ENCODE results near the gene OR52K1. TPM values are rescaled to one million over a fixed set of nuclear protein-coding genes. Genes with fewer than 3 reads are reported as not detected.

Gene OR52K1
- total RNA-seq, 2 experiments from 2014 or later: not detected

DNA sequence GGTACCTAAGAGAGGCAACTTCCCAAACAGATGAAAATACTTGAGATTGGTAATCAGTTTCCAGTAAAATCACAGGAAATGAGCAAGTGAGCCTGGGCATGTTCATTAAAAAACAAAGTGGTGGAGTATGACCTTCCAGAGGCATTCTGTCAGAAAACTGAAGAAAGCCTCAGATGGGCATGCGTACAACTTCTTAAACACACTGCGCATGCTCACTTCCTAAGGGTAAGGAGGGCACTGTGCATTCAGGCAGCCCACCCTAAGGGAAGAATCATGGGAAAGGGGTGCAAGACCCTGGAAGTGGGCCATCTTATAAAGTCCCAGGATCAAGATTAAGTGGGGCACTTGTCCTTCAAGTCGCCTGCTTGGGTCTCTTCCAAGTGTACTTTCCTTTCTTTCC lies 29.3 kb upstream of the OR52K1 start:
- no peaks in the 10 kb centered on the region for H3K9me3 ChIP-seq (ENCODE audit: control insufficient read depth in 1 of 2, insufficient read depth in 1 of 2, low read length in 2 of 2)
- ChIA-PET CTCF (no interaction called here), POLR2A (no interaction called here)
- H3K27ac Mint-ChIP-seq: no peak overlapping the region
- H3K27me3 ChIP-seq (ENCODE audit: control insufficient read depth in 1 of 2, insufficient read depth in 2 of 2, low read length in 2 of 2): peaks cover 2 to 6% of the 10 kb centered on the region in 2 experiments
- intact Hi-C loops (cut with DNase I, micrococcal nuclease): no loop called here
- no peaks in the 10 kb centered on the region for H3K36me3 ChIP-seq (ENCODE audit: insufficient read depth, low read length)
- TF ChIP-seq, protein P1, sequence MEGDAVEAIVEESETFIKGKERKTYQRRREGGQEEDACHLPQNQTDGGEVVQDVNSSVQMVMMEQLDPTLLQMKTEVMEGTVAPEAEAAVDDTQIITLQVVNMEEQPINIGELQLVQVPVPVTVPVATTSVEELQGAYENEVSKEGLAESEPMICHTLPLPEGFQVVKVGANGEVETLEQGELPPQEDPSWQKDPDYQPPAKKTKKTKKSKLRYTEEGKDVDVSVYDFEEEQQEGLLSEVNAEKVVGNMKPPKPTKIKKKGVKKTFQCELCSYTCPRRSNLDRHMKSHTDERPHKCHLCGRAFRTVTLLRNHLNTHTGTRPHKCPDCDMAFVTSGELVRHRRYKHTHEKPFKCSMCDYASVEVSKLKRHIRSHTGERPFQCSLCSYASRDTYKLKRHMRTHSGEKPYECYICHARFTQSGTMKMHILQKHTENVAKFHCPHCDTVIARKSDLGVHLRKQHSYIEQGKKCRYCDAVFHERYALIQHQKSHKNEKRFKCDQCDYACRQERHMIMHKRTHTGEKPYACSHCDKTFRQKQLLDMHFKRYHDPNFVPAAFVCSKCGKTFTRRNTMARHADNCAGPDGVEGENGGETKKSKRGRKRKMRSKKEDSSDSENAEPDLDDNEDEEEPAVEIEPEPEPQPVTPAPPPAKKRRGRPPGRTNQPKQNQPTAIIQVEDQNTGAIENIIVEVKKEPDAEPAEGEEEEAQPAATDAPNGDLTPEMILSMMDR (IDR thresholded peaks at IDR 0.05): no peak
- H3K4me3 Mint-ChIP-seq: no peak overlapping the region
- ATAC-seq (ENCODE audit: poor library complexity) (no peak), DNase-seq (no peak)
- no peaks in the 10 kb centered on the region for H3K4me1 Mint-ChIP-seq (ENCODE audit: low read depth)
- no peak overlapping the region for H3K27ac ChIP-seq (ENCODE audit: low read depth in 1 of 2, low read length in 2 of 2)
- H3K9me3 Mint-ChIP-seq: no peaks in the 10 kb centered on the region
- H3K4me1 ChIP-seq (ENCODE audit: insufficient read depth, low read length): no peaks in the 10 kb centered on the region
- H3K4me3 ChIP-seq (ENCODE audit: low read length): no peak overlapping the region
- no peaks in the 10 kb centered on the region for H3K36me3 Mint-ChIP-seq (ENCODE audit: low read depth)
- H3K27me3 Mint-ChIP-seq: peaks cover 4% of the 10 kb centered on the region

DNA sequence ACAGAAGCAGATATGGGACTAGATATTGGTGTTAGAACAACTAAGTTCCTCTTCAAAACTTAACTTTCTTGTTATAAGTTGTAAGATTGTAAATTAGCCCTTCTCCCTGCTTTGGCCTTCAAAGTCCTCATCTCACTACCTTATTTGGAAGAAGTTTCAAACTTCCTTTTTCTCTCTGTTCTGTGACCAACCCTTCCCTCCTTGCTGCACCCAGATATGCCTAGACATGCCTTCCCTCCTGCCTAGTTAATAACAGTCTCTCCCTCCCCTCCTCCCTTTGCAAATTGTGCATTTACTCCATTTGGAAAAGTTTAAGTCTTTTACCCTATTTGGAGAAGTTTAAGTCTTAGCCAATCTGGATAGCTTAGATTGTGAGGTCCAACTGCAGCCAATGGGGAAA lies 28.4 kb upstream of the OR52K1 start:
- intact Hi-C loops (cut with DNase I, micrococcal nuclease): no loop called here
- no peak overlapping the region for H3K27ac ChIP-seq (ENCODE audit: low read depth in 1 of 2, low read length in 2 of 2)
- peaks cover 2% of the 10 kb centered on the region for H3K4me1 Mint-ChIP-seq (ENCODE audit: low read depth)
- ChIA-PET CTCF (no interaction called here), POLR2A (no interaction called here)
- no peaks in the 10 kb centered on the region for H3K9me3 Mint-ChIP-seq
- no peak overlapping the region for H3K4me3 ChIP-seq (ENCODE audit: low read length)
- H3K27me3 Mint-ChIP-seq: peaks cover 9% of the 10 kb centered on the region
- ATAC-seq (ENCODE audit: poor library complexity) (no peak), DNase-seq (no peak)
- H3K36me3 ChIP-seq (ENCODE audit: insufficient read depth, low read length): no peaks in the 10 kb centered on the region
- H3K27ac Mint-ChIP-seq: no peak overlapping the region
- TF ChIP-seq, protein P1 (IDR thresholded peaks at IDR 0.05): no peak
- no peak overlapping the region for H3K4me3 Mint-ChIP-seq
- H3K9me3 ChIP-seq (ENCODE audit: control insufficient read depth in 1 of 2, insufficient read depth in 1 of 2, low read length in 2 of 2): no peaks in the 10 kb centered on the region
- H3K36me3 Mint-ChIP-seq (ENCODE audit: low read depth): no peaks in the 10 kb centered on the region
- H3K27me3 ChIP-seq (ENCODE audit: control insufficient read depth in 1 of 2, insufficient read depth in 2 of 2, low read length in 2 of 2): peaks cover 2 to 6% of the 10 kb centered on the region in 2 experiments
- no peaks in the 10 kb centered on the region for H3K4me1 ChIP-seq (ENCODE audit: insufficient read depth, low read length)

DNA sequence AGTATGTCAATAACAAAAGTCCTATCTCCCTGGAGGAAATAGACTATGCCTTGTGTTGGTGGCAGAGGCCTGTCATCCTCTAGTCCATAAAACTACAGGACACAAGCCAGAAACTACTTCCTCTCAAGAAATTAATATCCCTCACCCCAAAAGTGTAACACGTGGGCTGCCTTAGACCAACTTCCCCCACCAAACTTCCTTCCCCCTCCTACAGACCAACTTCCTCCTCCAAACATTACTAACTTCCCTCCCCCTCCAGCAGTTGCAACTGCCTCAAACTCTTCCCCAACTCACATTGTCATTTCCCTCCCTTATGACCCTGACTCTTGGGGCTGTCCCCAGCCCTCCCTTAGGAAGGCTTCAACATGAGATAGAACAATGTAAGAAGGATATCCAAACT lies 27.0 kb upstream of the OR52K1 start:
- peaks cover 10% of the 10 kb centered on the region for H3K27me3 Mint-ChIP-seq
- TF ChIP-seq, protein P1 (IDR thresholded peaks at IDR 0.05): no peak
- H3K27ac Mint-ChIP-seq: no peak overlapping the region
- H3K4me1 Mint-ChIP-seq (ENCODE audit: low read depth): peaks cover 6% of the 10 kb centered on the region
- Histone ChIP-seq H3K27me3 (ENCODE audit: control insufficient read depth in 1 of 2, insufficient read depth in 2 of 2, low read length in 2 of 2) (peaks cover 2 to 6% of the 10 kb centered on the region in 2 experiments), H3K9me3 (ENCODE audit: control insufficient read depth in 1 of 2, insufficient read depth in 1 of 2, low read length in 2 of 2) (no peaks in the 10 kb centered on the region), H3K4me1 (ENCODE audit: insufficient read depth, low read length) (peaks cover 3% of the 10 kb centered on the region), H3K4me3 (ENCODE audit: low read length) (no peak overlapping the region), H3K27ac (ENCODE audit: low read depth in 1 of 2, low read length in 2 of 2) (no peak overlapping the region), H3K36me3 (ENCODE audit: insufficient read depth, low read length) (no peaks in the 10 kb centered on the region)
- H3K4me3 Mint-ChIP-seq: no peak overlapping the region
- ChIA-PET CTCF (no interaction called here), POLR2A (no interaction called here)
- ATAC-seq (ENCODE audit: poor library complexity): no peak
- no peaks in the 10 kb centered on the region for H3K36me3 Mint-ChIP-seq (ENCODE audit: low read depth)
- DNase-seq: peak in 3 of 14 experiments; percentile 16 to 71 (median 55)
- H3K9me3 Mint-ChIP-seq: no peaks in the 10 kb centered on the region
- intact Hi-C loops (cut with DNase I, micrococcal nuclease): no loop called here
